HepG2 (cell line): ENCODE data around the gene ZNF740. TPM values are rescaled to one million over a fixed set of nuclear protein-coding genes. Genes with fewer than 3 reads are reported as not detected.

Source experiments
- ATAC-seq: fragments of 200-7000 bp; cut with Tn5 transposase; 3 replicates; pipeline ENCODE4 v1.9.1; 2020; ENCODE audit warnings: mild to moderate bottlenecking, moderate library complexity
- BruUV-seq: library from RNA; stranded (reverse); fragments of 400-500 nt; replicated peaks from 2 replicates; lab custom pipeline; 2021; lab: Mats Ljungman, UMichigan
- CTCF ChIA-PET: fragments of 300-600 bp; formaldehyde crosslinking; extraction: SDS; loops from one replicate; lab custom pipeline; 2021; ENCODE audit warnings: low total read pairs, inconsistent platforms, low intra/inter-chr PET ratio; lab: Yijun Ruan, JAX
- POLR2A ChIA-PET: fragments of 350-600 bp; sonication (Branson Sonifier 250); formaldehyde crosslinking; loops from one replicate; lab custom pipeline; 2020; ENCODE audit warnings: antibody characterized with exemption, inconsistent platforms; lab: Yijun Ruan, JAX
- DNase-seq: peaks from one replicate; pipeline ENCODE4 v3.0.0-alpha.2; 2015; ENCODE audit warnings: low spot score
- FAIRE-seq: peaks from 3 replicates; lab custom pipeline; 2011; peaks lifted over from hg19 to GRCh38; lab: Jason Lieb, UNC
- H2AFZ ChIP-seq: one replicate; pipeline ENCODE4 v1.6.1; 2011; ENCODE audit warnings: low read length, inconsistent platforms
- H3K27ac ChIP-seq: fragments of 300-600 bp; 3 replicates; pipeline ENCODE4 v1.8.0; 2011; ENCODE audit warnings: mixed run types, mild to moderate bottlenecking, mixed read lengths, low read length, inconsistent platforms; ENCODE audit not compliant: insufficient read depth; ENCODE audit errors: extremely low read length
- H3K27me3 ChIP-seq, 2 experiments: fragments of 200-600 bp in 1 of 2; 2 replicates in 1 of 2; 3 replicates in 1 of 2; pipeline versions ENCODE4 v1.6.0 to v1.8.0; 2011; ENCODE audit warnings: low read length in 2 of 2, mild to moderate bottlenecking in 2 of 2, moderate library complexity in 2 of 2, inconsistent platforms in 1 of 2; ENCODE audit not compliant: insufficient read depth in 2 of 2, control insufficient read depth in 1 of 2
- H3K36me3 ChIP-seq, 2 experiments: fragments of 200-600 bp in 1 of 2; replicated peaks in 1 of 2; 2 replicates in 1 of 2; 3 replicates in 1 of 2; pipeline versions ENCODE4 v1.5.1 to v1.8.0; 2011; ENCODE audit warnings: low read length in 2 of 2, inconsistent platforms in 1 of 2; ENCODE audit not compliant: insufficient read depth in 2 of 2, control insufficient read depth in 1 of 2
- H3K4me1 ChIP-seq: 2 replicates; pipeline ENCODE4 v1.5.1; 2012; ENCODE audit warnings: low read length, inconsistent platforms; ENCODE audit not compliant: insufficient read depth
- H3K4me2 ChIP-seq: 2 replicates; pipeline ENCODE4 v1.6.0; 2011; ENCODE audit warnings: low read depth, low read length, inconsistent platforms
- H3K4me3 ChIP-seq, 3 experiments: fragments of 200-600 bp in 1 of 3; sonication (generic), shearing (Covaris generic) in 1 of 3; replicated peaks in 1 of 3; 2 replicates each; pipeline ENCODE4 v1.5.1; 2011 to 2016; ENCODE audit warnings: low read length in 3 of 3, inconsistent platforms in 2 of 3, low read depth in 2 of 3, mild to moderate bottlenecking in 2 of 3, control low read depth in 1 of 3, mixed read lengths in 1 of 3; ENCODE audit not compliant: insufficient read depth in 1 of 3
- H3K79me2 ChIP-seq: one replicate; pipeline ENCODE4 v1.6.1; 2011; ENCODE audit warnings: low read length, inconsistent platforms; ENCODE audit not compliant: insufficient read depth
- H3K9ac ChIP-seq: 2 replicates; pipeline ENCODE4 v1.6.0; 2011; ENCODE audit warnings: mild to moderate bottlenecking, low read depth, low read length, inconsistent platforms; ENCODE audit not compliant: insufficient read depth
- H3K9me3 ChIP-seq: 2 replicates; pipeline ENCODE4 v1.5.1; 2012; ENCODE audit warnings: mild to moderate bottlenecking, low read length
- H4K20me1 ChIP-seq: 2 replicates; pipeline ENCODE4 v1.6.0; 2011; ENCODE audit warnings: inconsistent platforms, mild to moderate bottlenecking, low read length, moderate library complexity; ENCODE audit not compliant: insufficient read depth
- ATF2 ChIP-seq: sonication (generic); formaldehyde crosslinking; IDR thresholded peaks from 2 replicates; pipeline ENCODE4 v1.4.0; 2020; ENCODE audit warnings: missing genetic modification reagents
- ATM ChIP-seq: fragments of 450-650 bp; IDR thresholded peaks from 2 replicates; pipeline ENCODE4 v1.7.1; 2017; ENCODE audit warnings: mild to moderate bottlenecking, borderline replicate concordance
- GABPA ChIP-seq, 2 experiments: IDR thresholded peaks; 2 replicates each; pipeline ENCODE4 v1.6.1; 2011 to 2016; ENCODE audit warnings: low read depth in 2 of 2, low read length in 1 of 2, missing biosample characterization in 1 of 2, missing genetic modification characterization in 1 of 2
- HDAC1 ChIP-seq: sonication (generic); formaldehyde crosslinking; IDR thresholded peaks from 2 replicates; pipeline ENCODE4 v1.5.1; 2020; ENCODE audit warnings: mild to moderate bottlenecking, missing genetic modification reagents
- HHEX ChIP-seq: IDR thresholded peaks from 2 replicates; pipeline ENCODE4 v1.6.1; 2016; ENCODE audit warnings: control low read depth
- KDM4B ChIP-seq: sonication (generic); formaldehyde crosslinking; IDR thresholded peaks from 2 replicates; pipeline ENCODE4 v1.4.0; 2020; ENCODE audit warnings: missing genetic modification reagents
- NCOA5 ChIP-seq: sonication (generic); formaldehyde crosslinking; IDR thresholded peaks from 2 replicates; pipeline ENCODE4 v1.4.0; 2020; ENCODE audit warnings: missing genetic modification reagents
- RARA ChIP-seq: IDR thresholded peaks from 2 replicates; pipeline ENCODE4 v1.6.1; 2016; ENCODE audit warnings: missing genetic modification reagents, missing compliant biosample characterization
- TRIM22 ChIP-seq: fragments of 450-650 bp; IDR thresholded peaks from 2 replicates; pipeline ENCODE4 v1.6.1; 2017
- U2AF1 ChIP-seq: fragments of 200-400 bp; formaldehyde crosslinking; optimal IDR thresholded peaks from 2 replicates; pipeline ENCODE3; 2017; ENCODE audit warnings: mild to moderate bottlenecking, low read depth, low read length
- WIZ ChIP-seq: sonication (generic); formaldehyde crosslinking; IDR thresholded peaks from 2 replicates; pipeline ENCODE4 v1.5.1; 2020; ENCODE audit warnings: mild to moderate bottlenecking, missing genetic modification reagents
- ZBTB44 ChIP-seq: sonication (generic); formaldehyde crosslinking; IDR thresholded peaks from 2 replicates; pipeline ENCODE4 v1.4.0; 2020; ENCODE audit warnings: missing genetic modification reagents
- ZFP36L1 ChIP-seq: sonication (generic); formaldehyde crosslinking; IDR thresholded peaks from 2 replicates; pipeline ENCODE4 v1.8.0; 2022; ENCODE audit warnings: mild to moderate bottlenecking, missing genetic modification reagents, moderate library complexity
- ZNF34 ChIP-seq: sonication (generic); formaldehyde crosslinking; IDR thresholded peaks from 2 replicates; pipeline ENCODE4 v1.4.0; 2020; ENCODE audit warnings: mild to moderate bottlenecking, missing genetic modification reagents, borderline replicate concordance
- ZNF549 ChIP-seq: sonication (generic); formaldehyde crosslinking; IDR thresholded peaks from 2 replicates; pipeline ENCODE4 v1.5.0; 2020; ENCODE audit warnings: missing genetic modification reagents
- ZNF576 ChIP-seq: sonication (generic); formaldehyde crosslinking; IDR thresholded peaks from 2 replicates; pipeline ENCODE4 v1.4.0; 2020; ENCODE audit warnings: mild to moderate bottlenecking, missing genetic modification reagents
- ZNF772 ChIP-seq: sonication (generic); formaldehyde crosslinking; IDR thresholded peaks from 2 replicates; pipeline ENCODE4 v1.5.0; 2020; ENCODE audit warnings: mild to moderate bottlenecking, missing genetic modification reagents
- ZNF800 ChIP-seq: sonication (generic); formaldehyde crosslinking; IDR thresholded peaks from 2 replicates; pipeline ENCODE4 v1.4.0; 2020; ENCODE audit warnings: missing genetic modification reagents
- ZSCAN9 ChIP-seq: IDR thresholded peaks from 2 replicates; pipeline ENCODE4 v1.6.1; 2016; ENCODE audit warnings: borderline replicate concordance
- WGBS: methylation state at CpG from one replicate; pipeline ENCODE4 v1.1.6; 2017; ENCODE audit warnings: low lambda C conversion rate; 5-methylcytosine and 5-hydroxymethylcytosine counted together
- in situ Hi-C: cut with HindIII; loops from 2 replicates; pipeline ENCODE4 v1.10.0; 2017; ENCODE audit warnings: low pct_unique_long_range_greater_than_20kb; ENCODE audit not compliant: extremely low pct_ligation_motif_present
- intact Hi-C: fragments of 100-400 bp; cut with micrococcal nuclease; formaldehyde crosslinking; loops from one replicate; pipeline ENCODE4 v1.10.0; 2022; ENCODE audit not compliant: unreplicated experiment
- polyA plus RNA-seq, 8 experiments: library from polyadenylated mRNA; depleted of rRNA in 3 of 8; stranded (reverse) in 7 of 8; unstranded in 1 of 8; fragments of >200 nt; fragmentation: Illumina TruSeq in 4 of 8; extraction: Trizol in 4 of 8; gene quantifications; 2 replicates each; pipeline versions ENCODE4 v1.2.1 to v1.2.3, GENCODE V29; 2011 to 2016; ENCODE audit warnings: low read depth in 4 of 8, missing spikeins in 1 of 8, mixed read lengths in 1 of 8; ENCODE audit not compliant: insufficient read depth in 1 of 8
- total RNA-seq, 5 experiments: library from RNA; depleted of rRNA; stranded (reverse); fragments of >200 nt; fragmentation: Illumina TruSeq; extraction: Trizol; gene quantifications; 2 replicates each; pipeline ENCODE4 v1.2.3, GENCODE V29; 2016; ENCODE audit warnings: low read depth in 1 of 5

The ZNF740 gene
- total and polyA plus RNA-seq, 2 of the 13 experiments (the other 11 are each of a cell fraction or from before 2014, with no cell fraction given): 16.9 to 19.0 TPM

- no peak for FAIRE-seq
- whole genome bisulfite sequencing: 68% methylated on average over 10 of the region's 10 CpGs
- no peak for DNase-seq
- Histone ChIP-seq H3K9ac (no peak overlapping the region), H3K4me2 (no peak overlapping the region), H2AFZ (no peak overlapping the region), H3K4me1 (peaks cover 47% of the 10 kb centered on the region), H3K79me2 (no peaks in the 10 kb centered on the region), H3K27ac (no peak overlapping the region), H3K4me3 (no peak overlapping the region), H3K36me3 (no peaks in the 10 kb centered on the region), H4K20me1 (no peaks in the 10 kb centered on the region), H3K27me3 (peaks cover 0 to 30% of the 10 kb centered on the region in 2 experiments; a peak in 4 of 5 replicates), H3K9me3 (no peaks in the 10 kb centered on the region)
- ATAC-seq: no peak
- no TSS peak for BruUV-seq
- CTCF ChIA-PET: no interaction called here
- in situ Hi-C loops: no loop called here
- POLR2A ChIA-PET: no interaction called here
- intact Hi-C loops: no loop called here
- TF ChIP-seq ZNF549 (no peak), ZNF772 (CRISPR knock-in tag) (no peak), ZFP36L1 (CRISPR knock-in tag) (no peak), ATM (no peak), HHEX (CRISPR knock-in tag) (no peak), ZSCAN9 (no peak), ZBTB44 (no peak), ZNF800 (CRISPR knock-in tag) (no peak), TRIM22 (no peak), HDAC1 (CRISPR knock-in tag) (no peak), RARA (no peak), ZNF576 (CRISPR knock-in tag) (no peak), GABPA (IDR thresholded peaks at IDR 0.05; ENCODE audit: low read depth, low read length) (no peak), GABPA (CRISPR knock-in tag; IDR thresholded peaks at IDR 0.05; ENCODE audit: low read depth) (no peak), NCOA5 (no peak), ZNF34 (CRISPR knock-in tag) (no peak), KDM4B (no peak), ATF2 (CRISPR knock-in tag) (no peak), WIZ (CRISPR knock-in tag) (no peak), U2AF1 (no peak)
Measured at GRCh38 chr12:53225635-53226424, 45.3 kb downstream of the ZNF740 start.
